HepG2 (cell line): ENCODE measurements around the gene CDK10. TPM values are rescaled to one million over a fixed set of nuclear protein-coding genes. Genes with fewer than 3 reads are reported as not detected.

Experiments
- FLYWCH1 ChIP-seq: sonication (generic); formaldehyde crosslinking; IDR thresholded peaks from 2 replicates; pipeline ENCODE4 v1.8.1; 2023; ENCODE audit warnings: mild to moderate bottlenecking, missing genetic modification reagents
- FOXO1 ChIP-seq: sonication (generic); formaldehyde crosslinking; IDR thresholded peaks from 2 replicates; pipeline ENCODE4 v1.4.0; 2020; ENCODE audit warnings: missing genetic modification reagents
- KDM6A ChIP-seq: IDR thresholded peaks from 2 replicates; pipeline ENCODE4 v1.6.1; 2016; ENCODE audit warnings: low read depth
- KLF16 ChIP-seq, 2 experiments: sonication (generic) in 1 of 2; formaldehyde crosslinking in 1 of 2; IDR thresholded peaks; 2 replicates each; pipeline versions ENCODE4 v1.6.1 to v1.8.0; 2016 to 2023; ENCODE audit warnings: missing genetic modification reagents in 2 of 2, missing compliant biosample characterization in 1 of 2
- MYC ChIP-seq: sonication (generic); formaldehyde crosslinking; IDR thresholded peaks from 2 replicates; pipeline ENCODE4 v1.9.0; 2021; ENCODE audit warnings: missing genetic modification reagents, borderline replicate concordance
- NFYC ChIP-seq: IDR thresholded peaks from 2 replicates; pipeline ENCODE4 v1.6.1; 2016; ENCODE audit warnings: missing genetic modification reagents, missing compliant biosample characterization
- NPAS2 ChIP-seq: sonication (generic); formaldehyde crosslinking; IDR thresholded peaks from 2 replicates; pipeline ENCODE4 v1.8.0; 2022; ENCODE audit warnings: mild to moderate bottlenecking, missing genetic modification reagents, borderline replicate concordance
- PAWR ChIP-seq: sonication (generic); formaldehyde crosslinking; IDR thresholded peaks from 2 replicates; pipeline ENCODE4 v1.4.0; 2020; ENCODE audit warnings: missing genetic modification reagents, mild to moderate bottlenecking, borderline replicate concordance
- RARG ChIP-seq: sonication (generic); formaldehyde crosslinking; IDR thresholded peaks from 2 replicates; pipeline ENCODE4 v1.4.0; 2020; ENCODE audit warnings: low read depth, mild to moderate bottlenecking, missing genetic modification reagents
- SRF ChIP-seq: IDR thresholded peaks from 2 replicates; pipeline ENCODE4 v1.6.1; 2011; ENCODE audit warnings: mild to moderate bottlenecking, low read depth, low read length, moderate library complexity
- TRIM24 ChIP-seq: sonication (generic); formaldehyde crosslinking; IDR thresholded peaks from 2 replicates; pipeline ENCODE4 v1.8.0; 2022; ENCODE audit warnings: mild to moderate bottlenecking, missing genetic modification reagents
- ZBTB21 ChIP-seq: sonication (generic); formaldehyde crosslinking; IDR thresholded peaks from 2 replicates; pipeline ENCODE4 v1.4.0; 2020; ENCODE audit warnings: missing genetic modification reagents
- ZNF12 ChIP-seq: sonication (generic); formaldehyde crosslinking; IDR thresholded peaks from 2 replicates; pipeline ENCODE4 v1.5.0; 2020; ENCODE audit warnings: missing genetic modification reagents
- ZSCAN21 ChIP-seq: sonication (generic); formaldehyde crosslinking; IDR thresholded peaks from 2 replicates; pipeline ENCODE4 v1.8.0; 2022; ENCODE audit warnings: mild to moderate bottlenecking, missing genetic modification reagents, moderate library complexity, borderline replicate concordance
- polyA plus RNA-seq, 8 experiments: library from polyadenylated mRNA; depleted of rRNA in 3 of 8; stranded (reverse) in 7 of 8; unstranded in 1 of 8; fragments of >200 nt; fragmentation: Illumina TruSeq in 4 of 8; extraction: Trizol in 4 of 8; gene quantifications; 2 replicates each; pipeline versions ENCODE4 v1.2.1 to v1.2.3, GENCODE V29; 2011 to 2016; ENCODE audit warnings: low read depth in 4 of 8, missing spikeins in 1 of 8, mixed read lengths in 1 of 8; ENCODE audit not compliant: insufficient read depth in 1 of 8
- total RNA-seq, 5 experiments: library from RNA; depleted of rRNA; stranded (reverse); fragments of >200 nt; fragmentation: Illumina TruSeq; extraction: Trizol; gene quantifications; 2 replicates each; pipeline ENCODE4 v1.2.3, GENCODE V29; 2016; ENCODE audit warnings: low read depth in 1 of 5
- TF ChIP-seq, protein P1 (sequence below): sonication (generic); formaldehyde crosslinking; IDR thresholded peaks from 2 replicates; pipeline ENCODE4 v1.4.0; 2020; ENCODE audit warnings: missing genetic modification reagents, borderline replicate concordance
- TF ChIP-seq, protein P2 (sequence below): sonication (generic); formaldehyde crosslinking; IDR thresholded peaks from 2 replicates; pipeline ENCODE4 v1.5.1; 2020; ENCODE audit warnings: mild to moderate bottlenecking, moderate library complexity, missing genetic modification reagents
- TF ChIP-seq, protein P3 (sequence below): sonication (generic); formaldehyde crosslinking; IDR thresholded peaks from 2 replicates; pipeline ENCODE4 v1.4.0; 2020; ENCODE audit warnings: mild to moderate bottlenecking, missing genetic modification reagents
- TF ChIP-seq, protein P4 (sequence below): sonication (generic); formaldehyde crosslinking; IDR thresholded peaks from 2 replicates; pipeline ENCODE4 v1.4.0; 2020; ENCODE audit warnings: missing genetic modification reagents, borderline replicate concordance
- TF ChIP-seq, protein P5 (sequence below): IDR thresholded peaks from 2 replicates; pipeline ENCODE4 v1.6.1; 2016; ENCODE audit warnings: mild to moderate bottlenecking

CDK10 gene
- total and polyA plus RNA-seq, 2 of the 13 experiments (the other 11 are each of a cell fraction or from before 2014, with no cell fraction given) = 2.5 to 3.9 TPM

DNA sequence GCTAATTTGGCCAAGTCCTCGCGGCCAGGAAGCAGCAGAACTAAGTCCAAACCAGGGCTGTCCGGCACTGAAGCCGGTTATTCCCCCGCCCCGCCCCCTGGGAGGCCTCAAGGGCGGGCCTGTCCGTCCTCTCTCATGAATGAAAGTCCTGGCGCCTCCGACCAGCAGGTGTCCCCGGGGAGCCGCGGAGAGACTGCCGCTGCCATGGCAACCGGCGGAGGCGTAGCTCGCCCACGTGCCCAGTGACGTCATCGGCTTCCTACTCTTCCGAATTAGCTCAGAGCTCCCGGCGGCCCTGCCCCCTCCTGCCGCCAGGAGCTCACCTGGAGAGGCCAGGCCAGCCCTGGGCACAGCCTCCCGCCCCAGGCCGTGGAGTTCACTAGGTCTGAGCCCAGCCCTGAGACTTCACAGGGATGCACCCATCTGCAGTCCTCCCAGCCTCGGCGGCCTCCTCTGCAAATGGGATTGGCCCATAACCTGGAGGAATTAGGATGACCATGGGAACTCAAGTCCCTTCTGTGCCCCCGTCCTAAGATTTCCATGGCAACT is 13.7 kb downstream of the CDK10 start (continued):
- TF ChIP-seq NFYC (CRISPR knock-in tag) (peak; percentile 53), ZSCAN21 (CRISPR knock-in tag) (peak; percentile 39; the same call in 1 of the 2 replicates), MYC (CRISPR knock-in tag) (peak; percentile 73; the same call in 1 of the 2 replicates), FLYWCH1 (CRISPR knock-in tag) (no peak), KLF16 (CRISPR knock-in tag; IDR thresholded peaks at IDR 0.05) (peak in 1 of 2 experiments; percentile 79; a peak in 1 of 4 replicates), RARG (no peak), SRF (peak; percentile 13; the same call in 1 of the 2 replicates), ZNF12 (CRISPR knock-in tag) (peak; percentile 85; the same call in 1 of the 2 replicates), FOXO1 (no peak), PAWR (CRISPR knock-in tag) (no peak), KDM6A (peak; percentile 18; the same call in 1 of the 2 replicates), ZBTB21 (CRISPR knock-in tag) (peak; percentile 97), TRIM24 (CRISPR knock-in tag) (no peak), NPAS2 (CRISPR knock-in tag) (no peak)
- TF ChIP-seq, protein P1, sequence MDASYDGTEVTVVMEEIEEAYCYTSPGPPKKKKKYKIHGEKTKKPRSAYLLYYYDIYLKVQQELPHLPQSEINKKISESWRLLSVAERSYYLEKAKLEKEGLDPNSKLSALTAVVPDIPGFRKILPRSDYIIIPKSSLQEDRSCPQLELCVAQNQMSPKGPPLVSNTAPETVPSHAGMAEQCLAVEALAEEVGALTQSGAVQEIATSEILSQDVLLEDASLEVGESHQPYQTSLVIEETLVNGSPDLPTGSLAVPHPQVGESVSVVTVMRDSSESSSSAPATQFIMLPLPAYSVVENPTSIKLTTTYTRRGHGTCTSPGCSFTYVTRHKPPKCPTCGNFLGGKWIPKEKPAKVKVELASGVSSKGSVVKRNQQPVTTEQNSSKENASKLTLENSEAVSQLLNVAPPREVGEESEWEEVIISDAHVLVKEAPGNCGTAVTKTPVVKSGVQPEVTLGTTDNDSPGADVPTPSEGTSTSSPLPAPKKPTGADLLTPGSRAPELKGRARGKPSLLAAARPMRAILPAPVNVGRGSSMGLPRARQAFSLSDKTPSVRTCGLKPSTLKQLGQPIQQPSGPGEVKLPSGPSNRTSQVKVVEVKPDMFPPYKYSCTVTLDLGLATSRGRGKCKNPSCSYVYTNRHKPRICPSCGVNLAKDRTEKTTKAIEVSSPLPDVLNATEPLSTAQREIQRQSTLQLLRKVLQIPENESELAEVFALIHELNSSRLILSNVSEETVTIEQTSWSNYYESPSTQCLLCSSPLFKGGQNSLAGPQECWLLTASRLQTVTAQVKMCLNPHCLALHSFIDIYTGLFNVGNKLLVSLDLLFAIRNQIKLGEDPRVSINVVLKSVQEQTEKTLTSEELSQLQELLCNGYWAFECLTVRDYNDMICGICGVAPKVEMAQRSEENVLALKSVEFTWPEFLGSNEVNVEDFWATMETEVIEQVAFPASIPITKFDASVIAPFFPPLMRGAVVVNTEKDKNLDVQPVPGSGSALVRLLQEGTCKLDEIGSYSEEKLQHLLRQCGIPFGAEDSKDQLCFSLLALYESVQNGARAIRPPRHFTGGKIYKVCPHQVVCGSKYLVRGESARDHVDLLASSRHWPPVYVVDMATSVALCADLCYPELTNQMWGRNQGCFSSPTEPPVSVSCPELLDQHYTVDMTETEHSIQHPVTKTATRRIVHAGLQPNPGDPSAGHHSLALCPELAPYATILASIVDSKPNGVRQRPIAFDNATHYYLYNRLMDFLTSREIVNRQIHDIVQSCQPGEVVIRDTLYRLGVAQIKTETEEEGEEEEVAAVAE (CRISPR knock-in tag) = no peak; the same call in 1 of the 2 replicates
- TF ChIP-seq, protein P2, sequence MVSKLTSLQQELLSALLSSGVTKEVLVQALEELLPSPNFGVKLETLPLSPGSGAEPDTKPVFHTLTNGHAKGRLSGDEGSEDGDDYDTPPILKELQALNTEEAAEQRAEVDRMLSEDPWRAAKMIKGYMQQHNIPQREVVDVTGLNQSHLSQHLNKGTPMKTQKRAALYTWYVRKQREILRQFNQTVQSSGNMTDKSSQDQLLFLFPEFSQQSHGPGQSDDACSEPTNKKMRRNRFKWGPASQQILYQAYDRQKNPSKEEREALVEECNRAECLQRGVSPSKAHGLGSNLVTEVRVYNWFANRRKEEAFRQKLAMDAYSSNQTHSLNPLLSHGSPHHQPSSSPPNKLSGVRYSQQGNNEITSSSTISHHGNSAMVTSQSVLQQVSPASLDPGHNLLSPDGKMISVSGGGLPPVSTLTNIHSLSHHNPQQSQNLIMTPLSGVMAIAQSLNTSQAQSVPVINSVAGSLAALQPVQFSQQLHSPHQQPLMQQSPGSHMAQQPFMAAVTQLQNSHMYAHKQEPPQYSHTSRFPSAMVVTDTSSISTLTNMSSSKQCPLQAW (CRISPR knock-in tag) = peak; percentile 75
- TF ChIP-seq, protein P3, sequence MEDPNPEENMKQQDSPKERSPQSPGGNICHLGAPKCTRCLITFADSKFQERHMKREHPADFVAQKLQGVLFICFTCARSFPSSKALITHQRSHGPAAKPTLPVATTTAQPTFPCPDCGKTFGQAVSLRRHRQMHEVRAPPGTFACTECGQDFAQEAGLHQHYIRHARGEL (CRISPR knock-in tag) = no peak
- TF ChIP-seq, protein P4, sequence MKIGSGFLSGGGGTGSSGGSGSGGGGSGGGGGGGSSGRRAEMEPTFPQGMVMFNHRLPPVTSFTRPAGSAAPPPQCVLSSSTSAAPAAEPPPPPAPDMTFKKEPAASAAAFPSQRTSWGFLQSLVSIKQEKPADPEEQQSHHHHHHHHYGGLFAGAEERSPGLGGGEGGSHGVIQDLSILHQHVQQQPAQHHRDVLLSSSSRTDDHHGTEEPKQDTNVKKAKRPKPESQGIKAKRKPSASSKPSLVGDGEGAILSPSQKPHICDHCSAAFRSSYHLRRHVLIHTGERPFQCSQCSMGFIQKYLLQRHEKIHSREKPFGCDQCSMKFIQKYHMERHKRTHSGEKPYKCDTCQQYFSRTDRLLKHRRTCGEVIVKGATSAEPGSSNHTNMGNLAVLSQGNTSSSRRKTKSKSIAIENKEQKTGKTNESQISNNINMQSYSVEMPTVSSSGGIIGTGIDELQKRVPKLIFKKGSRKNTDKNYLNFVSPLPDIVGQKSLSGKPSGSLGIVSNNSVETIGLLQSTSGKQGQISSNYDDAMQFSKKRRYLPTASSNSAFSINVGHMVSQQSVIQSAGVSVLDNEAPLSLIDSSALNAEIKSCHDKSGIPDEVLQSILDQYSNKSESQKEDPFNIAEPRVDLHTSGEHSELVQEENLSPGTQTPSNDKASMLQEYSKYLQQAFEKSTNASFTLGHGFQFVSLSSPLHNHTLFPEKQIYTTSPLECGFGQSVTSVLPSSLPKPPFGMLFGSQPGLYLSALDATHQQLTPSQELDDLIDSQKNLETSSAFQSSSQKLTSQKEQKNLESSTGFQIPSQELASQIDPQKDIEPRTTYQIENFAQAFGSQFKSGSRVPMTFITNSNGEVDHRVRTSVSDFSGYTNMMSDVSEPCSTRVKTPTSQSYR = peak; percentile 79
- TF ChIP-seq, protein P5, sequence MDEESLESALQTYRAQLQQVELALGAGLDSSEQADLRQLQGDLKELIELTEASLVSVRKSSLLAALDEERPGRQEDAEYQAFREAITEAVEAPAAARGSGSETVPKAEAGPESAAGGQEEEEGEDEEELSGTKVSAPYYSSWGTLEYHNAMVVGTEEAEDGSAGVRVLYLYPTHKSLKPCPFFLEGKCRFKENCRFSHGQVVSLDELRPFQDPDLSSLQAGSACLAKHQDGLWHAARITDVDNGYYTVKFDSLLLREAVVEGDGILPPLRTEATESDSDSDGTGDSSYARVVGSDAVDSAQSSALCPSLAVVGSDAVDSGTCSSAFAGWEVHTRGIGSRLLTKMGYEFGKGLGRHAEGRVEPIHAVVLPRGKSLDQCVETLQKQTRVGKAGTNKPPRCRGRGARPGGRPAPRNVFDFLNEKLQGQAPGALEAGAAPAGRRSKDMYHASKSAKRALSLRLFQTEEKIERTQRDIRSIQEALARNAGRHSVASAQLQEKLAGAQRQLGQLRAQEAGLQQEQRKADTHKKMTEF (CRISPR knock-in tag) = peak; percentile 74
